Esophagus squamous epithelium (tissue), 4 donors: ENCODE data around the gene ANTXR1.

ENCODE experiments used
- POLR2A ChIP-seq, 4 donors: fragments of 450-650 bp; IDR thresholded peaks; one replicate each; pipeline ENCODE4 v1.6.1; 2017; ENCODE audit warnings: antibody characterized with exemption in 4 of 4, mild to moderate bottlenecking in 4 of 4, moderate library complexity in 3 of 4
- TF ChIP-seq, protein P1 (sequence below), 6 experiments: fragments of 450-650 bp in 4 of 6; fragments of 200-600 bp in 2 of 6; sonication (generic) in 2 of 6; IDR thresholded peaks; one replicate each; pipeline ENCODE4 v1.5.1; 2016 to 2019; ENCODE audit warnings: antibody characterized with exemption in 6 of 6, mild to moderate bottlenecking in 4 of 6, moderate library complexity in 4 of 6

DNA sequence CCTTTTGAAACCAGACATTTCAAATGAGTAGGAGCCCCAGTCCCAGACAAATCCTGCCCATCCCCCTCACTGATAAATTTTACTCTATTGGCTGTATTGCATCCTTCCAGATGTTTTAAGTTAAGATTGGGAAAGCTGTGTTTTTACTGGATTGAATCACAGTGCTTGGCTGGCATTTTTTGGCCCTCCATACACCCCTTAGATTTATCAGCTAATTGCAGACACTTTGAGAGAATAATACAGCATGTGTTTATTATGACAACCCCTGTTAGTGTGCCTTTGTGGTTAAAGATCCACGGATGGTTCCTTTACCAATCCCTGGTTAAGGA lies 74.9 kb downstream of the ANTXR1 start:
- no peak for TF ChIP-seq POLR2A (IDR thresholded peaks at IDR 0.05)
- TF ChIP-seq, protein P1, sequence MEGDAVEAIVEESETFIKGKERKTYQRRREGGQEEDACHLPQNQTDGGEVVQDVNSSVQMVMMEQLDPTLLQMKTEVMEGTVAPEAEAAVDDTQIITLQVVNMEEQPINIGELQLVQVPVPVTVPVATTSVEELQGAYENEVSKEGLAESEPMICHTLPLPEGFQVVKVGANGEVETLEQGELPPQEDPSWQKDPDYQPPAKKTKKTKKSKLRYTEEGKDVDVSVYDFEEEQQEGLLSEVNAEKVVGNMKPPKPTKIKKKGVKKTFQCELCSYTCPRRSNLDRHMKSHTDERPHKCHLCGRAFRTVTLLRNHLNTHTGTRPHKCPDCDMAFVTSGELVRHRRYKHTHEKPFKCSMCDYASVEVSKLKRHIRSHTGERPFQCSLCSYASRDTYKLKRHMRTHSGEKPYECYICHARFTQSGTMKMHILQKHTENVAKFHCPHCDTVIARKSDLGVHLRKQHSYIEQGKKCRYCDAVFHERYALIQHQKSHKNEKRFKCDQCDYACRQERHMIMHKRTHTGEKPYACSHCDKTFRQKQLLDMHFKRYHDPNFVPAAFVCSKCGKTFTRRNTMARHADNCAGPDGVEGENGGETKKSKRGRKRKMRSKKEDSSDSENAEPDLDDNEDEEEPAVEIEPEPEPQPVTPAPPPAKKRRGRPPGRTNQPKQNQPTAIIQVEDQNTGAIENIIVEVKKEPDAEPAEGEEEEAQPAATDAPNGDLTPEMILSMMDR (IDR thresholded peaks at IDR 0.05) = no peak
